Testis (tissue), 2 donors: ENCODE measurements around the gene KCNN4.

ENCODE experiments used
- CTCF ChIP-seq, 3 experiments: fragments of 450-650 bp in 2 of 3; fragments of 200-600 bp in 1 of 3; sonication (generic) in 1 of 3; IDR thresholded peaks; one replicate each; pipeline ENCODE4 v1.5.1; 2016 to 2019; ENCODE audit warnings: antibody characterized with exemption in 3 of 3, mild to moderate bottlenecking in 2 of 3, moderate library complexity in 1 of 3
- POLR2A ChIP-seq: fragments of 450-650 bp; IDR thresholded peaks from one replicate; pipeline ENCODE4 v1.6.1; 2017; ENCODE audit warnings: antibody characterized with exemption, mild to moderate bottlenecking, moderate library complexity

- TF ChIP-seq CTCF (IDR thresholded peaks at IDR 0.05), result no peak
- TF ChIP-seq POLR2A, result no peak
Measured at GRCh38 chr19:43826787-43827754, 46.3 kb upstream of the KCNN4 start, which contains the start of gene ZNF283.
